Caco-2 (cell line): ENCODE results near the gene BYSL. TPM values are rescaled to one million over a fixed set of nuclear protein-coding genes. Genes with fewer than 3 reads are reported as not detected.
A peak's percentile ranks its signal among the peaks of the same experiment; 100 is the strongest.

Source experiments
- BruUV-seq: library from RNA; stranded (reverse); fragments of 400-500 nt; replicated peaks from 2 replicates; lab custom pipeline; 2021; lab: Mats Ljungman, UMichigan
- CTCF ChIA-PET: fragments of 300-600 bp; sonication (Branson Sonifier 250); formaldehyde crosslinking; loops from one replicate; lab custom pipeline; 2022; ENCODE audit warnings: antibody characterized with exemption; lab: Charles Lee
- POLR2A ChIA-PET: fragments of 300-600 bp; sonication (Branson Sonifier 250); formaldehyde crosslinking; loops from one replicate; lab custom pipeline; 2022; ENCODE audit warnings: antibody characterized with exemption; lab: Charles Lee
- DNase-seq, 2 experiments: peaks; one replicate each; pipeline versions ENCODE4 v3.0.0 to v3.0.0-alpha.2; 2020 to 2022
- H3K27me3 ChIP-seq: replicated peaks from 2 replicates; pipeline ENCODE4 v1.6.0; 2011; ENCODE audit warnings: low read length; ENCODE audit not compliant: control insufficient read depth, insufficient read depth
- H3K36me3 ChIP-seq: 2 replicates; pipeline ENCODE4 v1.5.1; 2011; ENCODE audit warnings: low read length; ENCODE audit not compliant: control insufficient read depth, insufficient read depth
- H3K4me1 ChIP-seq: fragments of 250-450 bp; sonication (Bioruptor Pico); 2 replicates; pipeline ENCODE4 v1.5.1; 2020; ENCODE audit warnings: mild to moderate bottlenecking
- H3K4me3 ChIP-seq: 2 replicates; pipeline ENCODE4 v1.5.1; 2011; ENCODE audit warnings: low read depth, mild to moderate bottlenecking, control low read depth, low read length
- H3K9me3 ChIP-seq: fragments of 250-450 bp; sonication (Bioruptor Pico); 2 replicates; pipeline ENCODE4 v1.5.1; 2020; ENCODE audit warnings: mild to moderate bottlenecking, moderate library complexity
- H3K27ac Mint-ChIP-seq: one replicate; pipeline ENCODE4 v1.8.0; 2022; ENCODE audit warnings: mixed read lengths; ENCODE audit not compliant: unreplicated experiment
- H3K27me3 Mint-ChIP-seq: one replicate; pipeline ENCODE4 v1.8.0; 2022; ENCODE audit warnings: mixed read lengths; ENCODE audit not compliant: insufficient read depth, unreplicated experiment
- H3K36me3 Mint-ChIP-seq: one replicate; pipeline ENCODE4 v1.8.0; 2022; ENCODE audit warnings: mild to moderate bottlenecking, mixed read lengths; ENCODE audit not compliant: insufficient read depth, unreplicated experiment
- H3K4me1 Mint-ChIP-seq: one replicate; pipeline ENCODE4 v1.8.0; 2022; ENCODE audit warnings: low read depth, mixed read lengths; ENCODE audit not compliant: unreplicated experiment
- H3K4me3 Mint-ChIP-seq: one replicate; pipeline ENCODE4 v1.8.0; 2022; ENCODE audit warnings: mild to moderate bottlenecking, moderate library complexity, mixed read lengths; ENCODE audit not compliant: unreplicated experiment
- H3K9me3 Mint-ChIP-seq: one replicate; pipeline ENCODE4 v1.8.0; 2022; ENCODE audit warnings: mixed read lengths; ENCODE audit not compliant: unreplicated experiment
- CTCF ChIP-seq, 2 experiments: fragments of 200-600 bp in 1 of 2; IDR thresholded peaks; 1 replicate in 1 of 2; 2 replicates in 1 of 2; pipeline versions ENCODE4 v1.5.1 to v1.8.0; 2011 to 2022; ENCODE audit warnings: antibody characterized with exemption in 1 of 2, control low read depth in 1 of 2, inconsistent platforms in 1 of 2, low read depth in 1 of 2, low read length in 1 of 2, mild to moderate bottlenecking in 1 of 2, moderate library complexity in 1 of 2; ENCODE audit not compliant: insufficient read depth in 1 of 2, severe bottlenecking in 1 of 2, unreplicated experiment in 1 of 2
- intact Hi-C: fragments of 100-400 bp; cut with micrococcal nuclease; formaldehyde crosslinking; loops from one replicate; pipeline ENCODE4 v1.10.0; 2022; ENCODE audit not compliant: unreplicated experiment
- total RNA-seq: library from RNA; stranded (reverse); gene quantifications from 2 replicates; pipeline ENCODE4 v1.2.3, GENCODE V29; 2022

The BYSL gene
- total RNA-seq, 1 experiment from 2014 or later = 45.9 TPM

- H3K36me3 Mint-ChIP-seq = peaks cover 58% of the 10 kb centered on the region
- Histone ChIP-seq H3K9me3 (no peaks in the 10 kb centered on the region), H3K4me3 (no peak overlapping the region), H3K27me3 (no peaks in the 10 kb centered on the region), H3K4me1 (peaks cover 25% of the 10 kb centered on the region), H3K36me3 (peaks cover 6% of the 10 kb centered on the region)
- no TSS peak for BruUV-seq
- intact Hi-C loops = loop anchor here (5.0 kb wide), 1 partner anchor 132 kb away; no protein-coding TSS in a partner anchor
- H3K9me3 Mint-ChIP-seq = no peaks in the 10 kb centered on the region
- DNase-seq = peak; percentile 15 to 54
- no peak overlapping the region for H3K4me3 Mint-ChIP-seq
- TF ChIP-seq CTCF (IDR thresholded peaks at IDR 0.05; ENCODE audit: insufficient read depth in 1 of 2, low read depth in 1 of 2, low read length in 1 of 2, severe bottlenecking in 1 of 2, unreplicated experiment in 1 of 2) = no peak
- peak overlapping the region; percentile 15 for H3K27ac Mint-ChIP-seq
- peaks cover 7% of the 10 kb centered on the region for H3K4me1 Mint-ChIP-seq
- no peaks in the 10 kb centered on the region for H3K27me3 Mint-ChIP-seq
- CTCF ChIA-PET = interaction anchor here (0.6 to 2.6 kb wide), 5 partner anchors 13 to 110 kb away, joined by 3 to 13 read pairs (median 4); partner anchors contain the start of genes BYSL, MED20 and USP49
- POLR2A ChIA-PET = no interaction called here
These were observed 13.2 kb downstream of the BYSL start for GRCh38 chr6:41934278-41935192.

- peaks cover 13% of the 10 kb centered on the region for H3K4me1 Mint-ChIP-seq
- H3K27me3 Mint-ChIP-seq = no peaks in the 10 kb centered on the region
- Histone ChIP-seq H3K4me3 (no peak overlapping the region), H3K9me3 (no peaks in the 10 kb centered on the region), H3K4me1 (peaks cover 32% of the 10 kb centered on the region), H3K27me3 (no peaks in the 10 kb centered on the region), H3K36me3 (peaks cover 4% of the 10 kb centered on the region)
- ChIA-PET CTCF (interaction anchor here (0.6 to 2.6 kb wide), 4 partner anchors 14 to 110 kb away, joined by 3 to 13 read pairs (median 8); partner anchors contain the start of genes BYSL, MED20 and USP49), POLR2A (interaction anchor here (1.4 kb wide), 1 partner anchor 14 kb away, joined by 9 read pairs; the partner anchor contains the start of genes BYSL and MED20)
- peaks cover 59% of the 10 kb centered on the region for H3K36me3 Mint-ChIP-seq
- peak in 1 of 2 experiments; percentile 31 for DNase-seq
- no TSS peak for BruUV-seq
- no peak for TF ChIP-seq CTCF (IDR thresholded peaks at IDR 0.05; ENCODE audit: insufficient read depth in 1 of 2, low read depth in 1 of 2, low read length in 1 of 2, severe bottlenecking in 1 of 2, unreplicated experiment in 1 of 2)
- intact Hi-C loops = loop anchor here (5.0 kb wide), 1 partner anchor 133 kb away; no protein-coding TSS in a partner anchor
- peak overlapping the region; percentile 20 for H3K27ac Mint-ChIP-seq
- no peak overlapping the region for H3K4me3 Mint-ChIP-seq
- H3K9me3 Mint-ChIP-seq = no peaks in the 10 kb centered on the region
These were observed 13.9 kb downstream of the BYSL start for GRCh38 chr6:41935193-41935574.

- H3K27me3 ChIP-seq = no peaks in the 10 kb centered on the region
- Mint-ChIP-seq H3K4me3 (no peak overlapping the region), H3K9me3 (no peaks in the 10 kb centered on the region), H3K4me1 (peaks cover 17% of the 10 kb centered on the region), H3K36me3 (peaks cover 64% of the 10 kb centered on the region), H3K27ac (peak overlapping the region; percentile 20), H3K27me3 (no peaks in the 10 kb centered on the region)
- intact Hi-C loops = loop anchor here (1.0 to 5.0 kb wide), 6 partner anchors 32 to 155 kb away; partner anchors contain the start of gene PRICKLE4
- ChIA-PET CTCF (interaction anchor here (0.6 to 2.6 kb wide), 5 partner anchors 15 to 109 kb away, joined by 3 to 13 read pairs (median 4); partner anchors contain the start of genes BYSL, MED20 and USP49), POLR2A (interaction anchor here (1.0 to 1.4 kb wide), 2 partner anchors 15 to 88 kb away, joined by 3 to 9 read pairs; partner anchors contain the start of genes BYSL and MED20)
- peaks cover 33% of the 10 kb centered on the region for H3K4me1 ChIP-seq
- no TSS peak for BruUV-seq
- H3K36me3 ChIP-seq = peaks cover 3% of the 10 kb centered on the region
- H3K9me3 ChIP-seq = no peaks in the 10 kb centered on the region
- no peak overlapping the region for H3K4me3 ChIP-seq
- no peak for DNase-seq
- no peak for TF ChIP-seq CTCF (IDR thresholded peaks at IDR 0.05; ENCODE audit: insufficient read depth in 1 of 2, low read depth in 1 of 2, low read length in 1 of 2, severe bottlenecking in 1 of 2, unreplicated experiment in 1 of 2)
These were observed 14.4 kb downstream of the BYSL start for GRCh38 chr6:41935685-41936072.
